Fibroblast of mammary gland (primary cell): ENCODE data around the gene CYP4V2.
A peak's percentile ranks its signal among the peaks of the same experiment; 100 is the strongest.

Experiments
- DNase-seq: peaks from one replicate; pipeline ENCODE4 v3.0.0-alpha.2; 2010; ENCODE audit warnings: low read depth
- H3K4me3 ChIP-seq: 2 replicates; pipeline ENCODE4 v1.5.1; 2011; ENCODE audit warnings: low read depth, mild to moderate bottlenecking, low read length, moderate library complexity; ENCODE audit not compliant: control insufficient read depth
- CTCF ChIP-seq: conservative IDR thresholded peaks from 2 replicates; pipeline ENCODE4 v1.5.1; 2011; ENCODE audit warnings: low read depth, low read length, inconsistent platforms; ENCODE audit not compliant: control insufficient read depth, insufficient read depth

Gene CYP4V2

GRCh38 chr4:186172546-186172945, 18.8 kb upstream of the CYP4V2 start:
- TF ChIP-seq CTCF, result no peak
- H3K4me3 ChIP-seq, result no peak overlapping the region
- DNase-seq, result no peak

- no peak for DNase-seq
- no peak overlapping the region for H3K4me3 ChIP-seq
- no peak for TF ChIP-seq CTCF
Observed at GRCh38 chr4:186188107-186188506, 3.3 kb upstream of the CYP4V2 start.

GRCh38 chr4:186189656-186190055, 1.7 kb upstream of the CYP4V2 start:
- TF ChIP-seq CTCF, result no peak
- no peak overlapping the region for H3K4me3 ChIP-seq
- DNase-seq, result no peak

- TF ChIP-seq CTCF, result no peak
- peak; percentile 18 for DNase-seq
- H3K4me3 ChIP-seq, result peak overlapping the region; percentile 82
Observed at GRCh38 chr4:186190581-186191199, 677 bp upstream of the CYP4V2 start.

GRCh38 chr4:186192066-186192612, 772 bp downstream of the CYP4V2 start:
- no peak for TF ChIP-seq CTCF
- H3K4me3 ChIP-seq, result peak overlapping the region; percentile 82
- peak; percentile 51 for DNase-seq

- H3K4me3 ChIP-seq, result no peak overlapping the region
Observed at GRCh38 chr4:186193851-186194250, 2.5 kb downstream of the CYP4V2 start.

More at GRCh38 chr4:186193851-186194250, 2.5 kb downstream of the CYP4V2 start:
- no peak for DNase-seq
- TF ChIP-seq CTCF, result no peak
